NK-92 treated with Interleukin-12 subunit alpha and Interleukin-12 subunit beta, amount 100 ng/mL, for 24 hours (cell line): ENCODE results near the gene LAX1.

ENCODE experiments used
- DNase-seq: peaks from one replicate; lab custom pipeline; 2025; lab: John Stamatoyannopoulos, UW

The LAX1 gene

DNA sequence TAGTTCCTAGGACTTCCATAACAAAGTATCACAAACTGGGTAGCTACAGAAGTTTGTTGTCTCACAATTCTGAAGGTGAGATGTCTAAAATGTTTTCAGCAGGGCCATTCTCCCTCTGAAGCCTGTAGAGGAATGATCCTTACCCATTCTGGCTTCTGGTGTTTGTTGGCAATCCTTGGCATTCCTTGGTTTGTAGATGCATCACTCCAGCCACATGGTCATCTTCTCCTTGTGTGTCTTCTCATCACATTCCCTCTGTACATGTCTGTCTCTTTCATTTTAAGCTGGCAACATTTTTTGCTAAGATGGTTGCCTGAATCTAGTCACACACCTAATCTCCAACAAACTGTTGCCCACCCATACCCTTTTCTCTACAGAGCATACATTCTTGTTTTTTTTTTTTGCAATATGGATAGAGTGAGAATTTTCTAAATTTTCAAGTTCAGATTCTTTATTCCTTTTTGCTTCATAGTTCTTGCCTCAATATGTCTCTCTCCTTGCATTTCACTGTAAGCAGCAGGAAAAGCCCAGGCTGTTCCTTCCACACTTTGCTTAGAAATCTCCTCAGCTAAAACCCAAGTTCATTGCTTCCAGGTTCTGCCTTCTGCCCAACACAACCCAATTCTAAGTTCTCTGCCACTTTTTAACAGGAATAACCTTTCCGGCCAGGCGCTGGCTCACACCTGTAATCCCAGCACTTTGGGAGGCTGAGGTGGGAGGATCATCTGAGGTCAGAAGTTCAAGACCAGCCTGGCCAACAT, 48.8 kb downstream of the LAX1 start:
- DNase-seq: no peak

DNA sequence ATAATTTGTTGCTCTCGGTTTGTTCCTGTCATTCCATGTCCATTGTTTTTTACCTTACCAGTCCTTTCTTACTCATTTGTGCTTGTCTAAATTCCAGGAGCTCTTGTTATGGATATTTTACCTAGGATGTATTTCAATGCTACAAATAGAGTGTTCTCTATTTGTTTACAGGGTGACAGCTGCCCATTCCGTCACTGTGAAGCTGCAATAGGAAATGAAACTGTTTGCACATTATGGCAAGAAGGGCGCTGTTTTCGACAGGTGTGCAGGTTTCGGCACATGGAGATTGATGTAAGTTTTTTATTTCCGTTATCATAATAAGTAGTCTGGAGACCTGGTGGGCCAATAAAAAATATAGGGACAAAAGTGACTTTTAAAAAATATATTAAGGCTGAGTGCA, 53.4 kb downstream of the LAX1 start:
- DNase-seq: no peak

DNA sequence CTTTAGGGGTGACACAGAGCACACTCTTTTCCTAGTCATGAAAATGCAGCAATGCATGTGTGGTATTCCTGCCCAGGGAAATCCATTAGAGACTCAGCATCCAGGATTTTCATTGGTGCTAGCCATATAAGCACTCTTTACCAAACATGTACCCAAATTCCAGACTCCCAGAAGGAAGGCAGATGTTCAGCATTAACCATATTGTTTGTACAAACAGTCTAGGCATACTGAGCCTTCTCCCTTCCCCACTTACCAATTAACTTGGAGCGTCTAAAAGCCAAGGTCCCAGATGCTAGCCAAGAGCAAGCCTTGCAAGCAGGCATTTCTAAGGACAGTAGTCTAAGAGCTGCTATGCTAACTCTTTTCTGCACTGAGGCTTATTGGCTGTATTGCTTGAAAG, 58.3 kb downstream of the LAX1 start:
- no peak for DNase-seq
